CD4-positive, alpha-beta T cell treated with Interleukin-2 at 100 ng/mL for 4 hours (primary cell): Measurements from ENCODE around the gene SAFB.

Experiments
- DNase-seq: peaks from one replicate; pipeline ENCODE4 v3.0.0-alpha.2; 2020; ENCODE audit warnings: low spot score

Gene SAFB

GRCh38 chr19:5666921-5667610, 44.2 kb downstream of the SAFB start:
- no peak for DNase-seq

- no peak for DNase-seq
Measured at GRCh38 chr19:5667751-5668271, 44.9 kb downstream of the SAFB start.

- DNase-seq = no peak
Measured at GRCh38 chr19:5669212-5669611, 46.3 kb downstream of the SAFB start.

- no peak for DNase-seq
Measured at GRCh38 chr19:5671600-5671999, 48.7 kb downstream of the SAFB start.

DNA sequence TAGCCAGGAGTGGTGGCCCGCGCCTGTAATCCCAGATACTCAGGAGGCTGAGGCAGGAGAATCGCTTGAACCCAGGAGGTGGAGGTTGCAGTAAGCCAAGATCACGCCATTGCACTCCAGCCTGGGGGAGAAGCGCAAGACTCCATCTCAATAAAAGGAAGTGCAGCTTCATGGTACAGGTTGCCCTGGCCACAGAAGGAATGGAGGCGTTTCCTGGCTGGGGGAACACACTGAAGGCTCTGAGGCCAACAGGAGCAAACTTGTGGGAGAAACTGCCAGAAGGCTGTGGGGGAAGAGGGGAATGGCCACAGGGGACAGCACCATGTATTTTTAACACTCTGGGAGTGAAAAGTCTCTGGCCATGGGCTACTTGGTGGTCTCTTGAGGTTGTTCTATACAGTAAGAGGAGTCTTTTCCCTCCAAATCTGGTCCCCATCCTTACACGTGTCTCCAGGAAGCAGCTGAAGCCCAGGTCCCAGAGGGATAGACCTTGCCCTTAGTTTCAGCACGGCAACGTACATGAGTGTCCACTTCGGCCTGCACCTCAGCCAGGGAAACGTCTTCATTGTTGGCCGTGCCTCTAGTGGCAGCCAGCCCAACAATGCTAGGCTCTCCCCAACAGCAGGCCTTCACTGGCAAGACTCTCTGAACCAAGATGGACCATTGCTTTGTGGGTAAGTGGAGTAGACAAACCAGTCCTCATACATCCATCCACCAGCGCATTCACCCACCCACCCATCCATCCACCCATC, 50.0 kb downstream of the SAFB start:
- no peak for DNase-seq

GRCh38 chr19:5673752-5674151, 50.9 kb downstream of the SAFB start:
- no peak for DNase-seq

DNA sequence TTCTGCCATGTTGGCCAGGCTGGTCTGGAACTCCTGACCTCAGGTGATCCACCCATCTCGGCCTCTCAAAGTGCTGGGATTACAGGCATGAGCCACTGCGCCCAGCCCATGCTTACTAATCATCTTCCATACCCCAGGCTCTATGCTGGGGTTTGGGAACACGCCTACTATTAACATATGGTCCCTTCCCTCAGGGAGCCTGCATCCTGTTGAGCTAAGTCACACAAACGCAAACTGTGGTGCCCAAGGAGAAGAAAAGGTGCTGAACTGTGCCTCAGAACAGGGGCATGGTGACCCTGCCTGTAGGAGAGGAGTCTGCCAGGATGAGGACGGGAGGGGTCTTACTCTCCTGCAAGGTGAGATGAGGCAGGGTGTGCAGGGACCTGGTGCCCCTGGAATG, 51.8 kb downstream of the SAFB start:
- DNase-seq = no peak

DNA sequence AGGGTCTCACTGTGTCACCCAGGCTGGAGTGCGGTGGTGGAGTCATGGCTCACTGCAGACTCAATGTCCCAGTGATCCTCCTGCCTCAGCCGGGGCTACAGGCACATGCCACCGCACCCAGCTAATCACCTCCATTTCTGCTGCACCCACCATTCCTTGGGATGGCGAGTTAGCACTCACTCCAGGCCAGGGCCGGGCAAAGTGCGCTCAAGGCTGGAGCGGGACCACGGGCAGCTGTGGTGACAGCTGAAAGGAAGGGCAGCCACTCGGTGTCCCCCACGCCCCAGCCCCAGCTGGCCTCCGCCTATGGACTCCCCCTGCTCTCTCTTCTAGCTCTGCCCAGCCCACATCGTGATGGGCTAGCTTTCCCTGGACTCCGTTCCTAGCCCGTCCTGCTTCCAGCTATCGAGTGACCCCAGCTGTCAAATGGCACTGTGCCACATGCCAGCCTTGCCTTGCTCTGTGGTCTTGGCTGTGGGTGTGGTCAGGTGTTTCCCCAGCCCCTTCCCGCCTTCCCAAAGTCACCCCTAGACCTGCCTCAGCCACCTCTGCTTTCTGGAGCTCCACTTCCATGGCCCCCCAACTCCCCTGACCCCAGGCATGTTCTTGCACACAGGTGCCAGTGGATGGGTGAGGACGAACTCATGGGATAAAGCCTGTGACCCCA, 53.4 kb downstream of the SAFB start:
- DNase-seq = no peak

DNA sequence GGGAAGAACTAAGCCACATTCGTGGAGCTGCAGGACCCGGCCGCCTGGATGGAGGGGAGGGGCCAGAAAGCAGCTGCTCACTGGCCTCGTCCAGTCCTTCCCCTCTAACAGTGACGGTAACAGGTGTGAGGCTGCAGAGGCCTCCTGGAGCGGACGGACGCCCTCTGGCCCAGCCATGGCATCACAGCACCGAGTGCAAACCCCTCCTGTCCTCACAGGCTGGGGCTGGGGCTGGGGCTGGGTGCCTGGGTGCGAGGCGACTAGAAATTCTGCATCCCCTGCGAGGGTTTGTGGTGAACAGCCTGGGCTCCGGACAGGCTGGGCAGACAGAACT, 53.9 kb downstream of the SAFB start:
- no peak for DNase-seq

DNA sequence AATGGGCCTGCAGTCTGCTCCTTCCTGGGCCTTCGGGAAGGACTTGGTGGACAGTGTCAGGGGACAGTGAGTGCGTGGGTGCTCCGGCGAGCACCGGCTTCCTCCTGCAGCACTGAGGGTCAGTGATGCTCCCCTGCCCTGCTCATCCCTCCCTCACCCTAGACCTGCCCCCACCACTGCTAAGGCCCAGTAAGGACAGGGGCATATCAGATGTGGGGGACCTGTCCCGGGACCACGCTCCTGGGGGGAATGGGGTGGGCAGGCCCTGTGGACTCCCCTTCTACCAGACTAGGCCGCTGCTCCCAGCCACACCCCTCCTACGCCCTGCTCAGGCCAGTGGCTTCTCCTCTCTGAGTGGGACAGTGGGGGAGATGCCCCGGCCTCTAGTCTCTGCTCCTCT, 54.3 kb downstream of the SAFB start:
- no peak for DNase-seq

DNA sequence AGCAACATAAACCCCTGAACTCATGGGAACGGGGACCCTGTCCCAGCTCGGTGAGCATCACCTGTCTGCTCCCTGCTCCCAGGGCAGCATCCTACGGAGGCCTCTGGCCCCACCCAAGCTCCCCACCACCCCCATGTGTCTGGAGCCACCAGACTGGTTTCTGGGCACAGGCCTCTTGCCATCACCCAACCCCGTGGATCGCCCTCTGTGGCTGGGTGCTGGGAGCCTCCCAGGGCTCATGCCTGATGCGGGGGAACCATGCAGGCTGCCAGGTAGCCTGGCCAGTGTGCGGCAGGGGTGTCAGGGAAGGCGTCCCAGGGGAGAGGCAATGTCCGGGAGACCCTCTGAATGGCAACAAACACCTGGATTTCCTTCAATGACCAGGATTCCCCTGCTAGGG, 54.7 kb downstream of the SAFB start:
- DNase-seq = no peak

DNA sequence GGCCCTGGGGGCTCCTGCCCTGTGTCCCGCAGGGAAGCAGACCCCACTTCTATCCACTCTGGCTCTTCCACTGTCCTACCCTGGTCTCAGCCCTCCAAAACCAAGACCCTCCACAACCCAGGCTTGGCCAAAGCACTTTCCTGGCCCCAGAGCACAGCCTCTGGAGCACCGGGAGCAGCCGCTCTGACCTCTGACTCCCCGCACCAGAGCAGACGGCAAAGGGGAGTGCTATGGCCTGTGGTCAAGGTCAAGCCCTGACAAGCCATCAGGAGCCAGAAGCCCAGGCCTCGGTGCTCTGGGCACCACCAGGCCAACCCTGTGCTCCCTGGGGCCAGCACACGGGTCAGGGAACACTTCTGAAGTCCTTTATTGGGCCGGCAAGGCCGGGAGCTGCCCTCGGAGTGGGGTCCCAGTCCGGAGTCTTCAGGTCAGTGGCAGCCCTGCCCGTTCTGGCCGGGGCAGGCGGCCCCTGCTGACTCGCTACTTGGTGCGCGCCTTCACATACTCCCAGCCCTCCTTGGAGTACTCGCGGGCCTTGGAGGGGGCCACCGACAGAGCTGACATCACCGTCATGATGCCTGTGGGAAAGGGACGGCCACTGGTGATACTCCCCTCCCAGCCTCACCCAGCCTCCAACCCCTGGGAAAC, 55.3 kb downstream of the SAFB start:
- DNase-seq = no peak

DNA sequence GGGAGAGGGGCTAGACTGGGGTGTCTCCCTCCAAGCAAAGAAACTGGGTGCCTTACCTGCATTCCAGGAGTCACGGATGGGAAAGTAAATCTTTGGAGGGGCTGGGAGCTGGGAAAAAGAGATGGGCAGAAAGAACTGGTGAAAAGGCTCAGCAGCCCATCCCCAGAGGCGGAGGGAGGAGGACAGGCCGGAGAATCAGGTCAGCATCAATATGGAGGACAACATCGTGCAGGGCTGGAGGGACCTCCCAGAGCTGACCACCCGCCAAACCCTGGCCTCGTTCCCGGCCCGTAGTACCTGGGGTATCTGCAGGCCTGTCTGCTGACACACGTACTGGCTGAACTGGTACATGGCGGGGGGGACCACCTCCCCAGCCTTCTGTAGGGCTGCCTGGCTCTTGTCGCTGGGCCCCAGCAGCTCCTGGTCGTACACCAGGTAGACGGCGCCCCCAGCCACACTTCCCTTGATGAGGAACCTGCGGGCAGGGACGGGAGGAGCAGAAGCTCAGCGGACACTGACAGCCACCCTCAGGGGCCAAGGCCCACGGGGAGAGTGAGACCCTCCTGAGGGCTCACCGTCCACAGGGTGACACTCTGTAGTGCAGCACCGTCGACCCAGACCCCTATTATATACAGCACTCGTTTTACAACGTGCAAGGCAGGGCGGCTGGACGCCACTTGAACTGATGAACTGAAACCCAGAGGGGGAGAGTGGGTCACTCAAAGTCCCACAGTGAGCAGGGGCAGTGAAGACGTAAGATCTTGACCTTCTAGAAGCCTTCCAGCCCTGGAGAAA, 56.6 kb downstream of the SAFB start:
- no peak for DNase-seq

DNA sequence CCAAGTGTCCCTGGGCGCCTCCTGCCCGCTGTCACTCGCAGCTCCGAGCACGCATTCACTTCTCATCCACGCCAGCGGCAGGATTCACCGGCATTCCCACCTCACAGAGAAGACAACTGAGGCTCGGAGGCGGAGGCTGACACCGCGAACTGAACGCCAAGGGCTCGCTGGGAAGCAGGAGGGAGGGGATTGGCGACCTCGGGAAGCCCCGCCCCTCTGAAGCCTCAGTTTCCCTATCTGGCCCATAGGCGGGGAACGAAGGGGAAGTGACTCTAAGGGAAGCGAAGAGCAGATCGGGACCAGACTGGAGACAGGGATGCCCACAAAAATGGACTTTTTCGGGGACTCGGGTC, 57.2 kb downstream of the SAFB start:
- no peak for DNase-seq

- DNase-seq = peak; percentile 99
Measured at GRCh38 chr19:5680437-5681368, 57.8 kb downstream of the SAFB start, which contains the start of the genes HSD11B1L and MICOS13. Gene HSD11B1L, plus strand, starts transcription at chr19:5681027. Its CDS starts 3,806 bp downstream, at chr19:5684833. Gene MICOS13, minus strand, starts transcription at chr19:5680516. Its CDS starts 30 bp downstream, at chr19:5680486.

GRCh38 chr19:5681391-5682106, 58.7 kb downstream of the SAFB start:
- DNase-seq = no peak

DNA sequence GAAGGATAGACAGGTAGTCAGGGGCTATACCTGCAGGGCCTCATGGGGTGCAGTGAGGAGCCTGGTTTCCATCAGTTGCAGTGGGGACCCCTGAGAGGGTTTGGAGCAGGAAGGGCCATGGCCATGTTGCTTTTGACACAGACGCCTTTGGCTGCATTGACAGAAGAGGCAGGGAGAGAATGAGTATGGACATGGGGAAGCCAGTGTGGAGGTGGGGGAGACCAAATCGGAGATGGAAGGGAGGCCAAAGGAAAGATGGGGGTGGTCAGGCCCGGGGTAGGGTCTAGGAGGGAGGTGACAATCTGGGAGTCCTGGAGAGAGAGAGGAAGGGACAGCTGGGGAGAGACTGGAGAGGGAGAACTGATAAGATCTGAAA, 59.2 kb downstream of the SAFB start:
- no peak for DNase-seq

DNA sequence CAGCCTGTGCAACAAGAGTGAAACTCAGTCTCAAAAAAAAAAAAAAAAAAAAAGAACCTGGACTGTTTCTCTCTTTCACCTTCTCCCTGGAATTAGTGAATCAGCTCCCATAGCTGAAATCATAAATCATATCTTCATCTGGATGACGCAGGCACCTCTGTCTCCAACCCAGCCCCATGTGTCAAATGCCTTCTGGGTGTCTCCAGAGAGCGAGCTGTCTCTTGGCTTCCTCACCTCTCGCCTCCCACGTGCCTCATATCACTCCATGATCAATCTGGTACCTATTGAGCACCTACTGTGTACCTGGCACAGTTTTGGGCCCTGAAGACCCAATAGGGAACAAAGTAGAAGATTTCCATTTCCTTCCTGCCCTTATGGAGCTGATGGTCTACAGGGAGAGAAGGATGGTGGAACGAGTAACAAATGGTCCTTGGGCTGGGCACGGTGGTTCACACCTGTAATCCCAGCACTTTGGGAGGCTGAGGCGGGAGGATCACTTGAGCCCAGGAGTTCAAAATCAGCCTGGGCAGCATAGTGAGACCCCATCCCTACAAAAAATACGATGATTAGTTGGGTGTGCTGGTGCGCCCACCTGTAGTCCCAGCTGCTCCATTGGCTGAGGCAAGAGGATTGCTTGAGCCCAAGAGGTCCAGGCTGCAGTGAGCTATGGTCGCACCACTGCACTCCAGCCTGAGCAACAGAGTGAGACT, 60.4 kb downstream of the SAFB start:
- no peak for DNase-seq

DNA sequence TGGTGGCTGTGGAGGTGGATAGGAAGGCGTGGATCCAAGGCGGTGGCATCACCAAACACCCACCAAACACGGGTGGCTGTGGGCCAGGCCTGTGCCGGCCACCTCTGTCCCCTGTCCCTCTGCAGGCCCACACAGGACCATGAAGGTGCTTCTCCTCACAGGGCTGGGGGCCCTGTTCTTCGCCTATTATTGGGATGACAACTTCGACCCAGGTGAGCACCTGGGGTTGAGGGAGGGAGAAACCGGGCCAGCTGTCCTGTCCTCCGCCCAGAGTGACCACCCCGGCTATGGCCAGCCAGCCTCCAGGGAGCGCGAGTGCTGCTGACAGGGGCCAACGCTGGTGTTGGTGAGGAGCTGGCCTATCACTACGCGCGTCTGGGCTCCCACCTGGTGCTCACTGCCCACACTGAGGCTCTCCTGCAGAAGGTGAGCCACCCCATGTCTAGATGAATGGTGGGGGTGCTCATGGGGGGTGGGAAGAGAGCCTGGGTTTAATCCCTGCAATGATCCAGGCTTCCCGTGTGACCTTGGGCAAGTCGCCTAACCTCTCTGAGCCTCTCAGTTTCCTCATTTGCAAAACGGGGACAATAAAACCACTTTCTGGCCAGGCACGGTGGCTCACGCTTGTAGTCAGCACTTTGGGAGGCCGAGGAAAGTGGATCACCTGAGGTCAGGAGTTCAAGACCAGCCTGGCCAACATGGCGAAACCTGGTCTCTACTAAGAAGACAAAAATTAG, 62.0 kb downstream of the SAFB start:
- no peak for DNase-seq
